ENCODE measurements around the gene PLXNA2. TPM values are rescaled to one million over a fixed set of nuclear protein-coding genes. Genes with fewer than 3 reads are reported as not detected.

Gene PLXNA2
- polyA plus RNA-seq, 2 of the 4 experiments (the other 2 are of a cell fraction) = 0.36 to 0.87 TPM

- POLR2A ChIA-PET = no interaction called here
- no peaks in the 10 kb centered on the region for H3K4me1 ChIP-seq
- TF ChIP-seq POLR2A (IDR thresholded peaks at IDR 0.05; ENCODE audit: low read length) = no peak
- no peak for TF ChIP-seq EHMT2 (IDR thresholded peaks at IDR 0.05; ENCODE audit: low read depth)
- TF ChIP-seq JUNB (IDR thresholded peaks at IDR 0.05) = no peak
- TF ChIP-seq HOXB13 (CRISPR knock-in tag; IDR thresholded peaks at IDR 0.05; ENCODE audit: low read depth) = no peak
- no peak for TF ChIP-seq MYC (IDR thresholded peaks at IDR 0.05; ENCODE audit: borderline replicate concordance, low read length)
- TF ChIP-seq ZSCAN20 (CRISPR knock-in tag; IDR thresholded peaks at IDR 0.05) = no peak
- no peak for TF ChIP-seq HOXA7 (CRISPR knock-in tag; IDR thresholded peaks at IDR 0.05)
- TF ChIP-seq ZFP36 (IDR thresholded peaks at IDR 0.05; ENCODE audit: borderline replicate concordance, partially characterized antibody) = no peak
- TF ChIP-seq BHLHE40 (IDR thresholded peaks at IDR 0.05; ENCODE audit: low read depth, low read length) = no peak
- TF ChIP-seq ESRRA (IDR thresholded peaks at IDR 0.05; ENCODE audit: borderline replicate concordance, low read length) = no peak
- DNase-seq (ENCODE audit: low read depth in 1 of 2, low spot score in 1 of 2) (no peak), ATAC-seq (no peak), FAIRE-seq (no peak)
- no peak overlapping the region for H3K27ac ChIP-seq
- H3K9me3 ChIP-seq = no peaks in the 10 kb centered on the region
- H3K4me3 ChIP-seq = no peak overlapping the region
- H3K4me2 ChIP-seq = no peak overlapping the region
- CTCF ChIA-PET = interaction anchor here (0.8 to 3.0 kb wide), 9 partner anchors 9 to 225 kb away, joined by 3 to 34 read pairs (median 3); no protein-coding TSS in a partner anchor
- WGBS (ENCODE audit: missing lambda C conversion rate) = 58% methylated on average over 10 of the region's 10 CpGs
These were observed 212.8 kb downstream of the PLXNA2 start for GRCh38 chr1:208031316-208031931.

GRCh38 chr1:208030288-208031091 is 213.7 kb downstream of the PLXNA2 start:
- ChIA-PET POLR2A (no interaction called here), CTCF (interaction anchor here (0.9 to 3.0 kb wide), 10 partner anchors 8 to 226 kb away, joined by 3 to 34 read pairs (median 3); partner anchors contain the start of gene PLXNA2)
- H3K9me3 ChIP-seq = no peaks in the 10 kb centered on the region
- H3K4me2 ChIP-seq = no peak overlapping the region
- H3K4me1 ChIP-seq = no peaks in the 10 kb centered on the region
- no peak overlapping the region for H3K4me3 ChIP-seq
- FAIRE-seq (no peak), ATAC-seq (no peak; a peak in 1 of 6 replicates), DNase-seq (ENCODE audit: low read depth in 1 of 2, low spot score in 1 of 2) (no peak)
- TF ChIP-seq HEYL (CRISPR knock-in tag; IDR thresholded peaks at IDR 0.05) = no peak
- TF ChIP-seq GATA3 (IDR thresholded peaks at IDR 0.05; ENCODE audit: borderline replicate concordance) = no peak
- no peak for TF ChIP-seq CEBPB (IDR thresholded peaks at IDR 0.05)
- TF ChIP-seq EHMT2 (IDR thresholded peaks at IDR 0.05; ENCODE audit: low read depth) = no peak
- no peak for TF ChIP-seq TP53 (CRISPR knock-in tag; IDR thresholded peaks at IDR 0.05)
- TF ChIP-seq BHLHE40 (IDR thresholded peaks at IDR 0.05; ENCODE audit: low read depth, low read length) = no peak
- no peak for TF ChIP-seq FOXS1 (CRISPR knock-in tag; IDR thresholded peaks at IDR 0.05)
- no peak for TF ChIP-seq FOSL2 (IDR thresholded peaks at IDR 0.05)
- TF ChIP-seq FOSL2 (CRISPR knock-in tag; IDR thresholded peaks at IDR 0.05) = no peak
- TF ChIP-seq MAFK (IDR thresholded peaks at IDR 0.05; ENCODE audit: partially characterized antibody) = no peak
- no peak for TF ChIP-seq RNF2 (IDR thresholded peaks at IDR 0.05; ENCODE audit: borderline replicate concordance, low read depth)
- TF ChIP-seq TFCP2L1 (CRISPR knock-in tag; IDR thresholded peaks at IDR 0.05) = no peak
- no peak for TF ChIP-seq CBX2 (IDR thresholded peaks at IDR 0.05; ENCODE audit: borderline replicate concordance, low read depth)
- no peak for TF ChIP-seq ATOH8 (CRISPR knock-in tag; IDR thresholded peaks at IDR 0.05; ENCODE audit: low read depth)
- no peak for TF ChIP-seq SREBF2 (IDR thresholded peaks at IDR 0.05)
- TF ChIP-seq PBX3 (IDR thresholded peaks at IDR 0.05) = no peak
- no peak for TF ChIP-seq ESRRA (IDR thresholded peaks at IDR 0.05; ENCODE audit: borderline replicate concordance, low read length)
- no peak for TF ChIP-seq MAZ (IDR thresholded peaks at IDR 0.05; ENCODE audit: borderline replicate concordance, low read depth, low read length)
- WGBS (ENCODE audit: missing lambda C conversion rate) = 65% methylated on average over 11 of the region's 12 CpGs
- no peak overlapping the region for H3K27ac ChIP-seq
